RWPE2 (cell line): Measurements from ENCODE around the gene EYA4.

Experiments
- ATAC-seq: fragments of 200-7000 bp; cut with Tn5 transposase; 3 replicates; pipeline ENCODE4 v1.9.1; 2021; ENCODE audit warnings: low read depth
- DNase-seq: peaks from one replicate; pipeline ENCODE4 v3.0.0-alpha.2; 2020; ENCODE audit warnings: low spot score
- H3K27ac ChIP-seq: fragments of 450-650 bp; 2 replicates; pipeline ENCODE4 v1.5.1; 2017; ENCODE audit warnings: mild to moderate bottlenecking; ENCODE audit not compliant: poor library complexity, severe bottlenecking
- H3K27me3 ChIP-seq: fragments of 250-450 bp; sonication (Bioruptor Pico); 2 replicates; pipeline ENCODE4 v1.5.1; 2021; ENCODE audit warnings: mild to moderate bottlenecking, moderate library complexity; ENCODE audit not compliant: insufficient read depth, poor library complexity, severe bottlenecking
- H3K36me3 ChIP-seq: fragments of 250-450 bp; sonication (Bioruptor Pico); 2 replicates; pipeline ENCODE4 v1.5.1; 2020; ENCODE audit warnings: low read depth, mild to moderate bottlenecking, moderate library complexity
- H3K4me1 ChIP-seq: fragments of 250-450 bp; sonication (Bioruptor Pico); 2 replicates; pipeline ENCODE4 v1.5.1; 2021; ENCODE audit warnings: mild to moderate bottlenecking, moderate library complexity; ENCODE audit not compliant: insufficient read depth, poor library complexity, severe bottlenecking
- H3K4me3 ChIP-seq: fragments of 250-450 bp; sonication (Bioruptor Pico); 2 replicates; pipeline ENCODE4 v1.5.1; 2021; ENCODE audit warnings: mild to moderate bottlenecking, moderate library complexity; ENCODE audit not compliant: severe bottlenecking
- H3K9me3 ChIP-seq: fragments of 250-450 bp; sonication (Bioruptor Pico); 2 replicates; pipeline ENCODE4 v1.5.1; 2021; ENCODE audit warnings: mild to moderate bottlenecking, moderate library complexity; ENCODE audit not compliant: severe bottlenecking
- CTCF ChIP-seq: fragments of 450-650 bp; IDR thresholded peaks from one replicate; pipeline ENCODE4 v1.5.1; 2017; ENCODE audit warnings: mild to moderate bottlenecking, moderate library complexity; ENCODE audit not compliant: poor library complexity, severe bottlenecking

The EYA4 gene

GRCh38 chr6:133377219-133377618 lies 136.1 kb downstream of the EYA4 start:
- Histone ChIP-seq H3K9me3 (no peaks in the 10 kb centered on the region), H3K27ac (no peak overlapping the region), H3K27me3 (no peaks in the 10 kb centered on the region), H3K36me3 (no peaks in the 10 kb centered on the region), H3K4me1 (no peaks in the 10 kb centered on the region), H3K4me3 (no peak overlapping the region)
- TF ChIP-seq CTCF, result no peak
- ATAC-seq (no peak), DNase-seq (no peak)

- Histone ChIP-seq H3K27ac (no peak overlapping the region), H3K27me3 (no peaks in the 10 kb centered on the region), H3K9me3 (no peaks in the 10 kb centered on the region), H3K4me1 (no peaks in the 10 kb centered on the region), H3K36me3 (no peaks in the 10 kb centered on the region), H3K4me3 (no peak overlapping the region)
- no peak for TF ChIP-seq CTCF
- no peak for ATAC-seq
- no peak for DNase-seq
These were observed 138.9 kb downstream of the EYA4 start for GRCh38 chr6:133380047-133380446.

GRCh38 chr6:133380723-133381122 lies 139.6 kb downstream of the EYA4 start:
- no peaks in the 10 kb centered on the region for H3K9me3 ChIP-seq
- no peak for DNase-seq
- ATAC-seq, result no peak
- TF ChIP-seq CTCF, result no peak
- no peaks in the 10 kb centered on the region for H3K27me3 ChIP-seq
- no peak overlapping the region for H3K27ac ChIP-seq
- H3K4me3 ChIP-seq, result no peak overlapping the region
- H3K4me1 ChIP-seq, result no peaks in the 10 kb centered on the region
- no peaks in the 10 kb centered on the region for H3K36me3 ChIP-seq

- H3K9me3 ChIP-seq, result no peaks in the 10 kb centered on the region
- TF ChIP-seq CTCF, result no peak
- H3K27me3 ChIP-seq, result no peaks in the 10 kb centered on the region
- no peaks in the 10 kb centered on the region for H3K4me1 ChIP-seq
- ATAC-seq, result no peak
- DNase-seq, result no peak
- H3K4me3 ChIP-seq, result no peak overlapping the region
- H3K27ac ChIP-seq, result no peak overlapping the region
- H3K36me3 ChIP-seq, result no peaks in the 10 kb centered on the region
These were observed 147.6 kb downstream of the EYA4 start for GRCh38 chr6:133388731-133389130.

GRCh38 chr6:133390168-133390567 lies 149.0 kb downstream of the EYA4 start:
- Histone ChIP-seq H3K9me3 (no peaks in the 10 kb centered on the region), H3K4me3 (no peak overlapping the region), H3K4me1 (no peaks in the 10 kb centered on the region), H3K27ac (no peak overlapping the region), H3K27me3 (no peaks in the 10 kb centered on the region), H3K36me3 (no peaks in the 10 kb centered on the region)
- ATAC-seq, result no peak
- no peak for DNase-seq
- TF ChIP-seq CTCF, result no peak
